ENCODE measurements around the gene ST6GAL2.

ST6GAL2 gene

DNA sequence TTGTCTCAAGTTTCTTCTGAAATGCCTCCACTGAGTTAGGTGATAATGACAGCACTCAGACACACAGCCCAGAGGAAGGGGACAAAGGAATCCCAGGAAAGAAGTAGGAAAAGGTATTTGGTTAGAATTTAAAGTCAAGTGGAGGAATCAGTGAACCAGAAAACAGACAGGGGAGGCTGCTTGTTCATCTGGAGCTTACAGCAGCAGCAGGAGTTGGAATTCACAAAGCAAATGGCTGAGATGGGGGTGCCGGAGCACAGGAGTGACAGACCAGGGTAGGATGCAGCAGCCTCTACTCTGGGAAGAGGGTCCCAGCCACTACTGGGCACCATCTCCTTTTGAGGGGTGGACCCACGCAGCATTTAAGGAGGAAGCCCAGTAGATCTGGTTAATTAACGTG, 104.8 kb downstream of the ST6GAL2 start (continued):
- TF ChIP-seq ZNF76 (tag by site-specific recombination; IDR thresholded peaks at IDR 0.05; ENCODE audit: borderline replicate concordance, low read depth) = no peak

GRCh38 chr2:106771811-106772210, 114.2 kb downstream of the ST6GAL2 start:
- Histone ChIP-seq H3K4me3 (ENCODE audit: low read depth, low read length) (no peak overlapping the region), H3K4me1 (ENCODE audit: control insufficient read depth, insufficient read depth, low read length) (no peaks in the 10 kb centered on the region), H3K27ac (ENCODE audit: extremely low read depth, low read depth, low read length) (no peak overlapping the region), H3K9me3 (ENCODE audit: control insufficient read depth, insufficient read depth, low read depth, low read length) (no peaks in the 10 kb centered on the region), H3K36me3 (ENCODE audit: control insufficient read depth in 2 of 2, insufficient read depth in 1 of 2, low read length in 2 of 2) (no peaks in the 10 kb centered on the region)
- ChIA-PET CTCF (no interaction called here), POLR2A (no interaction called here)
- TF ChIP-seq ZNF747 (tag by site-specific recombination; IDR thresholded peaks at IDR 0.05) (no peak), ZNF777 (tag by site-specific recombination; IDR thresholded peaks at IDR 0.05; ENCODE audit: borderline replicate concordance) (no peak), ZNF10 (tag by site-specific recombination; IDR thresholded peaks at IDR 0.05) (no peak)

GRCh38 chr2:106770986-106771385, 115.0 kb downstream of the ST6GAL2 start:
- Histone ChIP-seq H3K27ac (ENCODE audit: extremely low read depth, low read depth, low read length) (no peak overlapping the region), H3K4me3 (ENCODE audit: low read depth, low read length) (no peak overlapping the region), H3K36me3 (ENCODE audit: control insufficient read depth in 2 of 2, insufficient read depth in 1 of 2, low read length in 2 of 2) (no peaks in the 10 kb centered on the region), H3K9me3 (ENCODE audit: control insufficient read depth, insufficient read depth, low read depth, low read length) (no peaks in the 10 kb centered on the region), H3K4me1 (ENCODE audit: control insufficient read depth, insufficient read depth, low read length) (no peaks in the 10 kb centered on the region)
- ChIA-PET CTCF (interaction anchor here (0.6 kb wide), 1 partner anchor 246 kb away, joined by 3 read pairs; no protein-coding TSS in a partner anchor), POLR2A (no interaction called here)
- TF ChIP-seq OVOL3 (tag by site-specific recombination; IDR thresholded peaks at IDR 0.05) (no peak), SALL2 (tag by site-specific recombination; IDR thresholded peaks at IDR 0.05; ENCODE audit: borderline replicate concordance) (no peak), ZNF561 (tag by site-specific recombination; IDR thresholded peaks at IDR 0.05; ENCODE audit: borderline replicate concordance) (no peak), ZNF391 (tag by site-specific recombination; IDR thresholded peaks at IDR 0.05; ENCODE audit: borderline replicate concordance, low read depth) (no peak), ZFP37 (tag by site-specific recombination; IDR thresholded peaks at IDR 0.05) (no peak), ZNF558 (tag by site-specific recombination; IDR thresholded peaks at IDR 0.05) (no peak), ZNF24 (tag by site-specific recombination; IDR thresholded peaks at IDR 0.05) (no peak)

DNA sequence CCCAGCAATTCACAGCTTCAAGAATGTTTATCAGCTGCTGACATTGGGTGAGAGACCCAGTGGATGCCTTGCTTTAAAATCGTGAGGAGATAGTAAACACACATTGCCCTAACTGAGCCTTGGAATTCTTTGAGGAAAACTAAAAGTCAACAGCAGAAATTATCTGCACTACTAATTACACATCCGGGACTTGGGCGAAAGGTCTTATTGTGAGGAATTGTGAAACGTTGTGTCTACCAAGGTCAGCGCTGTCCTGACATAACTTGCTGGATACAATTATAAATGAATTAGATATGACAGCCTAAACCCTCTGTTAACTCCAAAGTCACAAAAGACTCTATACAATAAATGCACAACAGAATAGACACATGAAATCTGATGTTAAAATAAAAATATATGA, 121.4 kb downstream of the ST6GAL2 start:
- Histone ChIP-seq H3K4me3 (ENCODE audit: low read depth, low read length) (no peak overlapping the region), H3K27ac (ENCODE audit: extremely low read depth, low read depth, low read length) (no peak overlapping the region), H3K4me1 (ENCODE audit: control insufficient read depth, insufficient read depth, low read length) (no peaks in the 10 kb centered on the region), H3K9me3 (ENCODE audit: control insufficient read depth, insufficient read depth, low read depth, low read length) (no peaks in the 10 kb centered on the region), H3K36me3 (ENCODE audit: control insufficient read depth in 2 of 2, insufficient read depth in 1 of 2, low read length in 2 of 2) (no peaks in the 10 kb centered on the region)
- ChIA-PET POLR2A (no interaction called here), CTCF (no interaction called here)
- TF ChIP-seq ZNF529 (tag by site-specific recombination; IDR thresholded peaks at IDR 0.05; ENCODE audit: insufficient replicate concordance) = no peak
- no peak for TF ChIP-seq ZNF701 (tag by site-specific recombination; IDR thresholded peaks at IDR 0.05)
- TF ChIP-seq ZNF239 (tag by site-specific recombination; IDR thresholded peaks at IDR 0.05) = no peak
- no peak for TF ChIP-seq MZF1 (tag by site-specific recombination; IDR thresholded peaks at IDR 0.05; ENCODE audit: borderline replicate concordance)
- no peak for TF ChIP-seq ZNF76 (tag by site-specific recombination; IDR thresholded peaks at IDR 0.05; ENCODE audit: borderline replicate concordance, low read depth)

GRCh38 chr2:106759966-106760365, 126.0 kb downstream of the ST6GAL2 start:
- POLR2A ChIA-PET = no interaction called here
- no peak overlapping the region for H3K27ac ChIP-seq (ENCODE audit: extremely low read depth, low read depth, low read length)

More at GRCh38 chr2:106759966-106760365, 126.0 kb downstream of the ST6GAL2 start:
- CTCF ChIA-PET = no interaction called here
- Histone ChIP-seq H3K4me1 (ENCODE audit: control insufficient read depth, insufficient read depth, low read length) (no peaks in the 10 kb centered on the region), H3K9me3 (ENCODE audit: control insufficient read depth, insufficient read depth, low read depth, low read length) (no peaks in the 10 kb centered on the region), H3K36me3 (ENCODE audit: control insufficient read depth in 2 of 2, insufficient read depth in 1 of 2, low read length in 2 of 2) (no peaks in the 10 kb centered on the region), H3K4me3 (ENCODE audit: low read depth, low read length) (no peak overlapping the region)
- TF ChIP-seq GLIS1 (tag by site-specific recombination; IDR thresholded peaks at IDR 0.05) (no peak), ZNF175 (tag by site-specific recombination; IDR thresholded peaks at IDR 0.05) (no peak), ZNF629 (tag by site-specific recombination; IDR thresholded peaks at IDR 0.05) (no peak), ZNF2 (tag by site-specific recombination; IDR thresholded peaks at IDR 0.05) (no peak), ZNF791 (tag by site-specific recombination; IDR thresholded peaks at IDR 0.05) (no peak), WT1 (tag by site-specific recombination; IDR thresholded peaks at IDR 0.05) (no peak), ZNF311 (tag by site-specific recombination; IDR thresholded peaks at IDR 0.05; ENCODE audit: borderline replicate concordance) (no peak), ZNF184 (tag by site-specific recombination; IDR thresholded peaks at IDR 0.05) (no peak), ZNF140 (tag by site-specific recombination; IDR thresholded peaks at IDR 0.05) (no peak), ZNF10 (tag by site-specific recombination; IDR thresholded peaks at IDR 0.05) (no peak)
